ENCODE results near the gene CNOT2.

CNOT2 gene

GRCh38 chr12:70309348-70309747, 66.1 kb downstream of the CNOT2 start:
- no peak for DNase-seq

- DNase-seq: no peak
These were observed 70.9 kb downstream of the CNOT2 start for GRCh38 chr12:70314145-70314544.

GRCh38 chr12:70317781-70318180, 74.5 kb downstream of the CNOT2 start:
- no peak for DNase-seq

GRCh38 chr12:70319605-70320004, 76.4 kb downstream of the CNOT2 start:
- no peak for DNase-seq

GRCh38 chr12:70321191-70321590, 78.0 kb downstream of the CNOT2 start:
- DNase-seq: no peak

GRCh38 chr12:70327541-70327940, 84.3 kb downstream of the CNOT2 start:
- no peak for DNase-seq

GRCh38 chr12:70329728-70330127, 86.5 kb downstream of the CNOT2 start:
- DNase-seq: no peak

GRCh38 chr12:70330158-70330557, 86.9 kb downstream of the CNOT2 start:
- no peak for DNase-seq

GRCh38 chr12:70332236-70332635, 89.0 kb downstream of the CNOT2 start:
- DNase-seq: no peak

GRCh38 chr12:70334742-70335141, 91.5 kb downstream of the CNOT2 start:
- DNase-seq: no peak

- no peak for DNase-seq
These were observed 95.3 kb downstream of the CNOT2 start for GRCh38 chr12:70338531-70338930.

GRCh38 chr12:70351076-70351475, 107.8 kb downstream of the CNOT2 start:
- DNase-seq: no peak

- DNase-seq: no peak
These were observed 110.8 kb downstream of the CNOT2 start for GRCh38 chr12:70353780-70354660.

- no peak for DNase-seq
These were observed 111.6 kb downstream of the CNOT2 start for GRCh38 chr12:70354787-70355186.

- no peak for DNase-seq
These were observed 112.7 kb downstream of the CNOT2 start for GRCh38 chr12:70355972-70356371.

- no peak for DNase-seq
These were observed 116.4 kb downstream of the CNOT2 start for GRCh38 chr12:70359458-70360197.

GRCh38 chr12:70360218-70360617, 117.0 kb downstream of the CNOT2 start:
- DNase-seq: no peak

- peak; percentile 73 for DNase-seq
These were observed 121.6 kb downstream of the CNOT2 start for GRCh38 chr12:70364695-70365397.

- no peak for DNase-seq
These were observed 122.1 kb downstream of the CNOT2 start for GRCh38 chr12:70365398-70365647.

GRCh38 chr12:70365648-70366518, 122.7 kb downstream of the CNOT2 start, which contains the start of gene KCNMB4:
Gene KCNMB4, plus strand, starts transcription at chr12:70366290. Its CDS starts 445 bp downstream, at chr12:70366735.
- DNase-seq: peak; percentile 98

GRCh38 chr12:70366581-70367257, 123.5 kb downstream of the CNOT2 start:
- DNase-seq: peak; percentile 90
